Measurements from ENCODE around the gene SULT1B1. TPM values are rescaled to one million over a fixed set of nuclear protein-coding genes. Genes with fewer than 3 reads are reported as not detected.

SULT1B1 gene
- total and polyA plus RNA-seq, 2 donors (not counting 3 experiments of a cell fraction or from before 2014, with no cell fraction given): 45.0 to 59.5 TPM

DNA sequence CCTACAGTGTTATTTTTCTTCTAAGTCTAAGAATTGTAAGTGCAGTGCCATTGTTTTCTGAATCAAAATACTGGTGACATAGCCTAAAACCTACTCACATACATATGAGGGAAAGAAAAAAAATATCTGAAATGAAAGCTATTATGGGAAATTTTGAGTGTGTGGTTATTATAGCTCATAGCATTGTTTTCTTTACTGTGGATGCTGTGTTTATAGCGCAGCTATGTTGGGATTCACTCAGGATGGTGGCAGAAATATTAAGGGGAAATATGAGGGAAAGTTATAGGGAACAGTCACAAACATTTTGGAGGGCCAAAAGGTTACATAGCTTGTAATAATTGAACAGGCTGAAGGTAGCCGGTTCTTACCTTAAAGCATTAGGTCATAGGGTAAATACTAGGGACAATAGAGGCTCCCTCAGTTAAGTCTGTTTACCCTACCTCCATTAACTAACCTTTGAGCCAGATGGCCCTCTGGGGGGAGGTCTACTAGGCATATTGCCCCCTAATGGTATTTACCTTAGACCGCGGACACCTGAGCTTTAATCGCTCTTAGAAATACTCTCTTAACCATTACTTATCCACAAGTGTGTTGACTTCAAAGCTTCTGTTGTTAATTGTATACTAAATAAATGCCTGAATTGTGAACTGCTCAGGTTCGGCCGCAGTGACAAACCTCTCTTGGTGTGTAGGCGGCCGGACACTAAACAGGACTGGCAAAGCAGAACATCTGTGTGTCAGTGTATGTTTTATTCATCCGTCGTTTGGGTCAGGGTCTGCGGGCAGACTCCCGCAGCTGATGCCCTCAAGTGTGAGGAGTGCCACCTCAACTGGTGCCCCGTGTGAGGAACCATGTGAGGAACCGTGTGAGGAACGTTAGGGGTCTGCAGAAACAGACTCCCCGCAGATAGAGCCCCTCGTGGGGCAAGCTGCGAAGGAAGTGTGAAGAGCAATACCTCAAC lies 21.3 kb upstream of the SULT1B1 start:
- H3K36me3 ChIP-seq (ENCODE audit: control insufficient read depth in 2 of 2, extremely low read depth in 1 of 2, insufficient read depth in 2 of 2, low read length in 2 of 2): no peaks in the 10 kb centered on the region
- H3K9me1 ChIP-seq (replicated peaks; ENCODE audit: control insufficient read depth, extremely low read depth, insufficient read depth, low read length): no peaks in the 10 kb centered on the region
- no peak overlapping the region for H3K4me2 ChIP-seq (ENCODE audit: insufficient read depth, low read length)
- peaks cover 4% of the 10 kb centered on the region for H3K4me1 ChIP-seq (ENCODE audit: control insufficient read depth, extremely low read depth, insufficient read depth, low read length)
- dilution Hi-C loops (cut with MboI; ENCODE audit: extremely low pct_ligation_motif_present, low sequenced_read_pairs): no loop called here
- ChIA-PET CTCF (interaction anchor here (1.0 to 1.7 kb wide), 2 partner anchors 9 to 14 kb away, joined by 3 to 7 read pairs; no protein-coding TSS in a partner anchor), POLR2A (no interaction called here)
- TF ChIP-seq MYC (IDR thresholded peaks at IDR 0.05; ENCODE audit: low read depth, low read length) (no peak), POLR2A (IDR thresholded peaks at IDR 0.05; ENCODE audit: low read depth, low read length) (no peak), JUN (IDR thresholded peaks at IDR 0.05; ENCODE audit: borderline replicate concordance, insufficient read depth, insufficient read length, low read depth) (no peak), FOS (IDR thresholded peaks at IDR 0.05; ENCODE audit: borderline replicate concordance, insufficient read depth, low read length) (no peak), GATA2 (IDR thresholded peaks at IDR 0.05; ENCODE audit: insufficient read depth, insufficient read length, low read depth, low read length) (no peak), POLR2AphosphoS5 (IDR thresholded peaks at IDR 0.05; ENCODE audit: insufficient read depth, low read depth, low read length) (no peak)
- H3K27ac ChIP-seq (ENCODE audit: insufficient read depth, low read depth, low read length): no peak overlapping the region
- H3K79me2 ChIP-seq (ENCODE audit: control insufficient read depth, insufficient read depth, low read length): no peaks in the 10 kb centered on the region
- DNase-seq (ENCODE audit: low read depth, low spot score): no peak
- H4K20me1 ChIP-seq (replicated peaks; ENCODE audit: control insufficient read depth, extremely low read depth, insufficient read depth, low read length): no peaks in the 10 kb centered on the region
- intact Hi-C loops (cut with micrococcal nuclease): no loop called here
- no peak for FAIRE-seq
- no peak overlapping the region for H3K4me3 ChIP-seq (replicated peaks in 1 of 3; ENCODE audit: insufficient read depth in 1 of 3, low read depth in 1 of 3, low read length in 3 of 3)
- no peaks in the 10 kb centered on the region for H3K27me3 ChIP-seq (ENCODE audit: control insufficient read depth in 2 of 2, insufficient read depth in 2 of 2, low read length in 2 of 2)
- H3K9ac ChIP-seq (replicated peaks; ENCODE audit: extremely low read depth, insufficient read depth, low read length): no peak overlapping the region
- BruUV-seq (replicated peaks): no TSS peak
- H2AFZ ChIP-seq (ENCODE audit: low read depth, low read length): no peak overlapping the region
- no peaks in the 10 kb centered on the region for H3K9me3 ChIP-seq (replicated peaks; ENCODE audit: control insufficient read depth, insufficient read depth, low read length)

DNA sequence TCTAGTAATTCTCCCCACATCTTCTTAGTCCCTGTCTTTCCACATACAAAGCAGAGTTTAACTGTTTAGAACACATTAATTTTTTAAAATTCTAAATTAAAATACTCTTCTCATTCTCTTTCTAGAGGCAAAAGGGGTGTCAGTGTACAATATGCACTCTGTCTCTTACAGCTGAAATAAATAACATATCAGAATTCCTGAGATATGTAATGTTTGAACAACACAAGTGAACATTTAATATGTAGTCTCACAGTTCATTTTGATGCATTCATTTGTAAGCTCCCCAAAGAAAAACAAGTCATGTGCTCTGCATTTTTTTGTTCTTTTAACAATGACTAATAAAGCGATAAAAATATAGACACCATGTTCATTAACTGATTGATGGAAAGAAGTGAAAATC lies 19.7 kb upstream of the SULT1B1 start:
- no peak for FAIRE-seq
- no TSS peak for BruUV-seq (replicated peaks)

More for the DNA sequence above, 19.7 kb upstream of the SULT1B1 start:
- Histone ChIP-seq H3K4me3 (replicated peaks in 1 of 3; ENCODE audit: insufficient read depth in 1 of 3, low read depth in 1 of 3, low read length in 3 of 3) (no peak overlapping the region), H3K27ac (ENCODE audit: insufficient read depth, low read depth, low read length) (no peak overlapping the region), H3K27me3 (ENCODE audit: control insufficient read depth in 2 of 2, insufficient read depth in 2 of 2, low read length in 2 of 2) (no peaks in the 10 kb centered on the region), H3K36me3 (ENCODE audit: control insufficient read depth in 2 of 2, extremely low read depth in 1 of 2, insufficient read depth in 2 of 2, low read length in 2 of 2) (no peaks in the 10 kb centered on the region), H3K4me1 (ENCODE audit: control insufficient read depth, extremely low read depth, insufficient read depth, low read length) (peaks cover 4% of the 10 kb centered on the region), H3K79me2 (ENCODE audit: control insufficient read depth, insufficient read depth, low read length) (no peaks in the 10 kb centered on the region), H3K9me3 (replicated peaks; ENCODE audit: control insufficient read depth, insufficient read depth, low read length) (no peaks in the 10 kb centered on the region), H4K20me1 (replicated peaks; ENCODE audit: control insufficient read depth, extremely low read depth, insufficient read depth, low read length) (no peaks in the 10 kb centered on the region), H3K4me2 (ENCODE audit: insufficient read depth, low read length) (no peak overlapping the region), H3K9ac (replicated peaks; ENCODE audit: extremely low read depth, insufficient read depth, low read length) (no peak overlapping the region), H2AFZ (ENCODE audit: low read depth, low read length) (no peak overlapping the region), H3K9me1 (replicated peaks; ENCODE audit: control insufficient read depth, extremely low read depth, insufficient read depth, low read length) (no peaks in the 10 kb centered on the region)
- POLR2A ChIA-PET: no interaction called here
- TF ChIP-seq JUN (IDR thresholded peaks at IDR 0.05; ENCODE audit: borderline replicate concordance, insufficient read depth, insufficient read length, low read depth) (no peak), GATA2 (IDR thresholded peaks at IDR 0.05; ENCODE audit: insufficient read depth, insufficient read length, low read depth, low read length) (no peak), EZH2 (IDR thresholded peaks at IDR 0.05; ENCODE audit: borderline replicate concordance, low read depth, low read length, severe bottlenecking) (no peak), POLR2AphosphoS5 (IDR thresholded peaks at IDR 0.05; ENCODE audit: insufficient read depth, low read depth, low read length) (no peak), POLR2A (IDR thresholded peaks at IDR 0.05; ENCODE audit: low read depth, low read length) (no peak)
- TF ChIP-seq, protein P1, sequence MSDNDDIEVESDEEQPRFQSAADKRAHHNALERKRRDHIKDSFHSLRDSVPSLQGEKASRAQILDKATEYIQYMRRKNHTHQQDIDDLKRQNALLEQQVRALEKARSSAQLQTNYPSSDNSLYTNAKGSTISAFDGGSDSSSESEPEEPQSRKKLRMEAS (IDR thresholded peaks at IDR 0.05; ENCODE audit: insufficient read depth, insufficient read length): no peak
- dilution Hi-C loops (cut with MboI; ENCODE audit: extremely low pct_ligation_motif_present, low sequenced_read_pairs): no loop called here
- CTCF ChIA-PET: interaction anchor here (1.0 to 1.7 kb wide), 3 partner anchors 10 to 21 kb away, joined by 3 to 7 read pairs (median 3); no protein-coding TSS in a partner anchor
- intact Hi-C loops (cut with micrococcal nuclease): no loop called here
- DNase-seq (ENCODE audit: low read depth, low spot score): no peak

Measured in endothelial cell of umbilical vein (primary cell).